ENCODE results near the gene SUPT3H.

The SUPT3H gene

GRCh38 chr6:44787254-44787834 lies 590.4 kb downstream of the SUPT3H start:
- H3K27me3 ChIP-seq (ENCODE audit: control insufficient read depth, insufficient read depth, low read length): no peaks in the 10 kb centered on the region
- no peak overlapping the region for H3K9ac ChIP-seq (ENCODE audit: low read length)
- H3K4me1 ChIP-seq (ENCODE audit: control insufficient read depth, low read depth, low read length): no peaks in the 10 kb centered on the region
- H3K27ac ChIP-seq (ENCODE audit: low read length): no peak overlapping the region
- no peaks in the 10 kb centered on the region for H3K36me3 ChIP-seq (ENCODE audit: control insufficient read depth, low read depth, low read length)
- H3K4me3 ChIP-seq (ENCODE audit: low read length): no peak overlapping the region
- H3K9me3 ChIP-seq (ENCODE audit: control insufficient read depth, low read depth, low read length): no peaks in the 10 kb centered on the region

GRCh38 chr6:44785130-44785529 lies 592.6 kb downstream of the SUPT3H start:
- H3K27me3 ChIP-seq (ENCODE audit: control insufficient read depth, insufficient read depth, low read length): no peaks in the 10 kb centered on the region
- no peak overlapping the region for H3K9ac ChIP-seq (ENCODE audit: low read length)
- no peaks in the 10 kb centered on the region for H3K4me1 ChIP-seq (ENCODE audit: control insufficient read depth, low read depth, low read length)
- H3K27ac ChIP-seq (ENCODE audit: low read length): no peak overlapping the region
- H3K36me3 ChIP-seq (ENCODE audit: control insufficient read depth, low read depth, low read length): no peaks in the 10 kb centered on the region
- no peak overlapping the region for H3K4me3 ChIP-seq (ENCODE audit: low read length)
- no peaks in the 10 kb centered on the region for H3K9me3 ChIP-seq (ENCODE audit: control insufficient read depth, low read depth, low read length)

- Histone ChIP-seq H3K9me3 (ENCODE audit: control insufficient read depth, low read depth, low read length) (no peaks in the 10 kb centered on the region), H3K36me3 (ENCODE audit: control insufficient read depth, low read depth, low read length) (no peaks in the 10 kb centered on the region), H3K27ac (ENCODE audit: low read length) (no peak overlapping the region), H3K4me3 (ENCODE audit: low read length) (no peak overlapping the region), H3K9ac (ENCODE audit: low read length) (no peak overlapping the region), H3K4me1 (ENCODE audit: control insufficient read depth, low read depth, low read length) (peaks cover 5% of the 10 kb centered on the region), H3K27me3 (ENCODE audit: control insufficient read depth, insufficient read depth, low read length) (no peaks in the 10 kb centered on the region)
Measured at GRCh38 chr6:44784195-44784594, 593.5 kb downstream of the SUPT3H start.

- Histone ChIP-seq H3K27me3 (ENCODE audit: control insufficient read depth, insufficient read depth, low read length) (no peaks in the 10 kb centered on the region), H3K9ac (ENCODE audit: low read length) (no peak overlapping the region), H3K4me1 (ENCODE audit: control insufficient read depth, low read depth, low read length) (peaks cover 5% of the 10 kb centered on the region), H3K9me3 (ENCODE audit: control insufficient read depth, low read depth, low read length) (no peaks in the 10 kb centered on the region), H3K36me3 (ENCODE audit: control insufficient read depth, low read depth, low read length) (no peaks in the 10 kb centered on the region), H3K4me3 (ENCODE audit: low read length) (no peak overlapping the region), H3K27ac (ENCODE audit: low read length) (no peak overlapping the region)
Measured at GRCh38 chr6:44782892-44783291, 594.8 kb downstream of the SUPT3H start.

- H3K36me3 ChIP-seq (ENCODE audit: control insufficient read depth, low read depth, low read length): no peaks in the 10 kb centered on the region
- no peak overlapping the region for H3K4me3 ChIP-seq (ENCODE audit: low read length)
- no peaks in the 10 kb centered on the region for H3K9me3 ChIP-seq (ENCODE audit: control insufficient read depth, low read depth, low read length)
- H3K9ac ChIP-seq (ENCODE audit: low read length): no peak overlapping the region
- no peak overlapping the region for H3K27ac ChIP-seq (ENCODE audit: low read length)
- no peaks in the 10 kb centered on the region for H3K27me3 ChIP-seq (ENCODE audit: control insufficient read depth, insufficient read depth, low read length)
- H3K4me1 ChIP-seq (ENCODE audit: control insufficient read depth, low read depth, low read length): peaks cover 5% of the 10 kb centered on the region
Measured at GRCh38 chr6:44781912-44782597, 595.7 kb downstream of the SUPT3H start.

- no peak overlapping the region for H3K9ac ChIP-seq (ENCODE audit: low read length)
Measured at GRCh38 chr6:44780161-44780560, 597.6 kb downstream of the SUPT3H start.

GRCh38 chr6:44779130-44779826 lies 598.5 kb downstream of the SUPT3H start:
- no peak overlapping the region for H3K9ac ChIP-seq (ENCODE audit: low read length)

More at GRCh38 chr6:44780161-44780560, 597.6 kb downstream of the SUPT3H start:
- no peaks in the 10 kb centered on the region for H3K9me3 ChIP-seq (ENCODE audit: control insufficient read depth, low read depth, low read length)
- H3K27ac ChIP-seq (ENCODE audit: low read length): no peak overlapping the region
- peaks cover 5% of the 10 kb centered on the region for H3K4me1 ChIP-seq (ENCODE audit: control insufficient read depth, low read depth, low read length)
- H3K4me3 ChIP-seq (ENCODE audit: low read length): no peak overlapping the region
- no peaks in the 10 kb centered on the region for H3K27me3 ChIP-seq (ENCODE audit: control insufficient read depth, insufficient read depth, low read length)
- H3K36me3 ChIP-seq (ENCODE audit: control insufficient read depth, low read depth, low read length): no peaks in the 10 kb centered on the region

More at GRCh38 chr6:44779130-44779826, 598.5 kb downstream of the SUPT3H start:
- H3K4me1 ChIP-seq (ENCODE audit: control insufficient read depth, low read depth, low read length): peaks cover 5% of the 10 kb centered on the region
- no peak overlapping the region for H3K4me3 ChIP-seq (ENCODE audit: low read length)
- H3K9me3 ChIP-seq (ENCODE audit: control insufficient read depth, low read depth, low read length): no peaks in the 10 kb centered on the region
- H3K36me3 ChIP-seq (ENCODE audit: control insufficient read depth, low read depth, low read length): no peaks in the 10 kb centered on the region
- H3K27me3 ChIP-seq (ENCODE audit: control insufficient read depth, insufficient read depth, low read length): no peaks in the 10 kb centered on the region
- no peak overlapping the region for H3K27ac ChIP-seq (ENCODE audit: low read length)

All from iPS-18a (cell line).